ENCODE results near the gene GMIP. TPM values are rescaled to one million over a fixed set of nuclear protein-coding genes. Genes with fewer than 3 reads are reported as not detected.

GMIP gene
- total RNA-seq, 1 experiment from 2014 or later: 6.3 TPM

GRCh38 chr19:19655641-19656343 lies 12.3 kb upstream of the GMIP start:
- ChIA-PET CTCF (no interaction called here), POLR2A (ENCODE audit: unreplicated experiment) (no interaction called here)
- Histone ChIP-seq H3K27me3 (ENCODE audit: low read length) (no peaks in the 10 kb centered on the region), H3K4me1 (ENCODE audit: insufficient read depth, low read length) (no peaks in the 10 kb centered on the region), H3K9ac (ENCODE audit: low read length) (no peak overlapping the region), H4K20me1 (ENCODE audit: low read length) (no peaks in the 10 kb centered on the region), H3K4me2 (ENCODE audit: low read length) (no peak overlapping the region), H2AFZ (ENCODE audit: low read length) (no peak overlapping the region), H3K9me3 (ENCODE audit: low read length) (no peaks in the 10 kb centered on the region), H3K27ac (ENCODE audit: low read length) (no peak overlapping the region), H3K9me2 (replicated peaks; ENCODE audit: low read length) (no peaks in the 10 kb centered on the region), H3K4me3 (ENCODE audit: low read length) (no peak overlapping the region), H3F3A (ENCODE audit: low read length, unreplicated experiment) (no peaks in the 10 kb centered on the region), H3K79me2 (ENCODE audit: low read length) (peaks cover 10% of the 10 kb centered on the region), H3K36me3 (ENCODE audit: low read depth, low read length) (peaks cover 83% of the 10 kb centered on the region)
- no TSS peak for BruUV-seq (replicated peaks)
- intact Hi-C loops (cut with micrococcal nuclease): no loop called here
- TF ChIP-seq CTCF (conservative IDR thresholded peaks at IDR 0.05; ENCODE audit: low read depth, low read length) (no peak), EZH2phosphoT487 (IDR thresholded peaks at IDR 0.05; ENCODE audit: borderline replicate concordance, low read length) (no peak), EZH2 (IDR thresholded peaks at IDR 0.05; ENCODE audit: low read length, unreplicated experiment) (no peak)
- DNase-seq (no peak), ATAC-seq (no peak)

GRCh38 chr19:19655051-19655594 lies 11.7 kb upstream of the GMIP start:
- POLR2A ChIA-PET (ENCODE audit: unreplicated experiment): no interaction called here
- no peaks in the 10 kb centered on the region for H3F3A ChIP-seq (ENCODE audit: low read length, unreplicated experiment)
- CTCF ChIA-PET: no interaction called here
- BruUV-seq (replicated peaks): no TSS peak
- H3K36me3 ChIP-seq (ENCODE audit: low read depth, low read length): peaks cover 81% of the 10 kb centered on the region
- intact Hi-C loops (cut with micrococcal nuclease): no loop called here
- TF ChIP-seq EZH2phosphoT487 (IDR thresholded peaks at IDR 0.05; ENCODE audit: borderline replicate concordance, low read length) (no peak), EZH2 (IDR thresholded peaks at IDR 0.05; ENCODE audit: low read length, unreplicated experiment) (no peak), CTCF (conservative IDR thresholded peaks at IDR 0.05; ENCODE audit: low read depth, low read length) (no peak)
- H2AFZ ChIP-seq (ENCODE audit: low read length): no peak overlapping the region
- H3K27ac ChIP-seq (ENCODE audit: low read length): no peak overlapping the region
- no peaks in the 10 kb centered on the region for H3K9me3 ChIP-seq (ENCODE audit: low read length)
- H3K4me3 ChIP-seq (ENCODE audit: low read length): no peak overlapping the region
- H3K9ac ChIP-seq (ENCODE audit: low read length): no peak overlapping the region
- DNase-seq (no peak), ATAC-seq (no peak)
- H3K9me2 ChIP-seq (replicated peaks; ENCODE audit: low read length): no peaks in the 10 kb centered on the region
- H3K4me1 ChIP-seq (ENCODE audit: insufficient read depth, low read length): no peaks in the 10 kb centered on the region
- peaks cover 7% of the 10 kb centered on the region for H3K79me2 ChIP-seq (ENCODE audit: low read length)
- H3K4me2 ChIP-seq (ENCODE audit: low read length): no peak overlapping the region
- H4K20me1 ChIP-seq (ENCODE audit: low read length): no peaks in the 10 kb centered on the region
- H3K27me3 ChIP-seq (ENCODE audit: low read length): no peaks in the 10 kb centered on the region

GRCh38 chr19:19654441-19654840 lies 11.0 kb upstream of the GMIP start:
- intact Hi-C loops (cut with micrococcal nuclease): no loop called here
- no peak overlapping the region for H3K4me2 ChIP-seq (ENCODE audit: low read length)
- H3K79me2 ChIP-seq (ENCODE audit: low read length): peaks cover under 1% of the 10 kb centered on the region; the same call in 1 of the 2 replicates
- H3K27ac ChIP-seq (ENCODE audit: low read length): no peak overlapping the region
- H3K9me3 ChIP-seq (ENCODE audit: low read length): no peaks in the 10 kb centered on the region
- no peaks in the 10 kb centered on the region for H3F3A ChIP-seq (ENCODE audit: low read length, unreplicated experiment)
- no peaks in the 10 kb centered on the region for H3K9me2 ChIP-seq (replicated peaks; ENCODE audit: low read length)
- H3K36me3 ChIP-seq (ENCODE audit: low read depth, low read length): peaks cover 75% of the 10 kb centered on the region
- no peak for DNase-seq
- no peak for ATAC-seq
- POLR2A ChIA-PET (ENCODE audit: unreplicated experiment): no interaction called here
- no TSS peak for BruUV-seq (replicated peaks)
- no peak overlapping the region for H3K9ac ChIP-seq (ENCODE audit: low read length)
- no peaks in the 10 kb centered on the region for H4K20me1 ChIP-seq (ENCODE audit: low read length)
- no peak overlapping the region for H3K4me3 ChIP-seq (ENCODE audit: low read length)
- H3K27me3 ChIP-seq (ENCODE audit: low read length): no peaks in the 10 kb centered on the region
- TF ChIP-seq EZH2 (IDR thresholded peaks at IDR 0.05; ENCODE audit: low read length, unreplicated experiment) (no peak), EZH2phosphoT487 (IDR thresholded peaks at IDR 0.05; ENCODE audit: borderline replicate concordance, low read length) (no peak), CTCF (conservative IDR thresholded peaks at IDR 0.05; ENCODE audit: low read depth, low read length) (no peak)
- no peaks in the 10 kb centered on the region for H3K4me1 ChIP-seq (ENCODE audit: insufficient read depth, low read length)
- CTCF ChIA-PET: no interaction called here
- no peak overlapping the region for H2AFZ ChIP-seq (ENCODE audit: low read length)

Data from PC-3 (cell line).